Neuron (in vitro differentiated cells): ENCODE data around the gene MAPKAP1.

ENCODE experiments used
- H2AFZ ChIP-seq: one replicate; pipeline ENCODE4 v1.6.1; 2013; ENCODE audit warnings: low read depth, mild to moderate bottlenecking, inconsistent platforms, low read length, moderate library complexity
- H3K27me3 ChIP-seq: one replicate; pipeline ENCODE4 v1.6.1; 2013; ENCODE audit warnings: low read length; ENCODE audit not compliant: insufficient read depth
- H3K36me3 ChIP-seq: one replicate; pipeline ENCODE4 v1.6.1; 2013; ENCODE audit warnings: low read length; ENCODE audit not compliant: insufficient read depth
- H3K4me1 ChIP-seq: one replicate; pipeline ENCODE4 v1.6.1; 2013; ENCODE audit warnings: low read length; ENCODE audit not compliant: insufficient read depth
- H3K4me3 ChIP-seq: 2 replicates; pipeline ENCODE4 v1.5.1; 2013; ENCODE audit warnings: mild to moderate bottlenecking, low read length, moderate library complexity
- H3K9me3 ChIP-seq: one replicate; pipeline ENCODE4 v1.6.1; 2013; ENCODE audit warnings: low read length

MAPKAP1 gene

GRCh38 chr9:125425170-125425897 is 281.7 kb downstream of the MAPKAP1 start:
- Histone ChIP-seq H2AFZ (peak overlapping the region; percentile 2), H3K27me3 (no peaks in the 10 kb centered on the region), H3K36me3 (no peaks in the 10 kb centered on the region), H3K9me3 (no peaks in the 10 kb centered on the region), H3K4me3 (no peak overlapping the region), H3K4me1 (no peaks in the 10 kb centered on the region)

DNA sequence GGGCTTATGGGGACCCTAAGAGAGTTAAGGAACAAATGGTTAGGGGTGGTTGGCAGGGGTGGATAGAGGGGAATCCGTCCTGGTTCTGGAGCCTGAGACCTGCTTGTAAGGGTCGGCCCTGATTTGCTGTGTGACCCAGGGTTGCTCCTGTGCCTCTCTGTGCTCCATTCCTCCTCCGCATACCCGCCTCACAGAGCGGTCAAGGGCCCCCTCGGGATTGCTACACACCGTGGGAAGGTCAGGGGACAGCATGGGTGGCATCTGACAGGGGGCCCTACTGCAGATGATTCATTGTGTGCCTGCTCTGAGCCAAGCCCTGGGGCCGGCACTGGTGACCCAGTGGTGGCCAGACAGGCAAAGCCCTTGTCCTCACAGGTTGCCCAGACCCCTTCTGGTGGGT is 283.0 kb downstream of the MAPKAP1 start:
- Histone ChIP-seq H2AFZ (no peak overlapping the region), H3K4me1 (no peaks in the 10 kb centered on the region), H3K27me3 (no peaks in the 10 kb centered on the region), H3K9me3 (no peaks in the 10 kb centered on the region), H3K4me3 (no peak overlapping the region), H3K36me3 (no peaks in the 10 kb centered on the region)

DNA sequence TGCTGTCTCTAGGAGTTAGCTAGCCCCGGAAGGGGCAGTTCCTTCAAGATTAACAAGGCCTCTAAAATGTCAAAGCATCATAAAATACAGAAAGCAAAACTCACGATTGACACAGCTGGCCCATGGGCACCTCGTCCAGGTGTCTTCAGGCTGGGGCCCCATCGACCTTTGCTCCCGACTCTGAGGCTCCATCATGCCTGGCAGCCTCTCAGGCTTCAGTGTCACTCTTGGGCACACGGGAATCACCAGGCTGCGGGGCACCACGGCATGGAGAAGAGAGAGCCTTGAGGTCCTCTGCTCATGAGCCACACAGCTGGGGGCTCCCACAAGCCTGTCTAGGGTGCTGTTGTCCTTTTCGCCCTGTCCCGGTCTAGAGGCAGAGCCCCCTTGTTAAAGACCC is 284.2 kb downstream of the MAPKAP1 start:
- Histone ChIP-seq H3K4me1 (no peaks in the 10 kb centered on the region), H3K4me3 (no peak overlapping the region), H2AFZ (no peak overlapping the region), H3K27me3 (no peaks in the 10 kb centered on the region), H3K9me3 (no peaks in the 10 kb centered on the region), H3K36me3 (no peaks in the 10 kb centered on the region)

GRCh38 chr9:125421591-125422181 is 285.3 kb downstream of the MAPKAP1 start:
- Histone ChIP-seq H3K4me3 (no peak overlapping the region), H3K9me3 (no peaks in the 10 kb centered on the region), H3K4me1 (no peaks in the 10 kb centered on the region), H2AFZ (no peak overlapping the region), H3K27me3 (no peaks in the 10 kb centered on the region), H3K36me3 (no peaks in the 10 kb centered on the region)

- H2AFZ ChIP-seq = no peak overlapping the region
- H3K4me1 ChIP-seq = no peaks in the 10 kb centered on the region
- H3K27me3 ChIP-seq = no peaks in the 10 kb centered on the region
- no peak overlapping the region for H3K4me3 ChIP-seq
- H3K9me3 ChIP-seq = no peaks in the 10 kb centered on the region
- H3K36me3 ChIP-seq = no peaks in the 10 kb centered on the region
These were observed 285.8 kb downstream of the MAPKAP1 start for GRCh38 chr9:125421166-125421565.

GRCh38 chr9:125418404-125418803 is 288.6 kb downstream of the MAPKAP1 start:
- Histone ChIP-seq H3K27me3 (no peaks in the 10 kb centered on the region), H3K4me3 (no peak overlapping the region), H3K36me3 (no peaks in the 10 kb centered on the region), H3K4me1 (no peaks in the 10 kb centered on the region), H3K9me3 (no peaks in the 10 kb centered on the region), H2AFZ (no peak overlapping the region)

DNA sequence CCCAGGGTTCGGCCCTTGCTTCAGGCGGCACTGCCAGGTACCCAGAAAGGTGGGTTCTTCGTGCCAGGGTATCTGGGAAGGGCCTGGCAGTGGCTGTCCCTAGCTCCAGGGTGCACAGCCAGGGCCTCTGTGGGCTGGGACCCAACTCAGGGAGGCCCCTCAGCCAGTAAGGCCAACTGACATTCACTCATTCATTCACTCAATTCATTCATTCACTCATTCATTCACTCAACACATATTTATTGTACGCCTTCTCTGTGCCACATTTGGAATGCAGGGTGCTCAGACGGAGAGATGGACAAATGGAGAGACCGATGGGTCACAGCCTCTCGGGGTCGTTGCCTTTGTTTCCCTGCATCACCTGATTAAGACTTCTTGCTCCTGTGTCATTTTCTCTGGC is 290.5 kb downstream of the MAPKAP1 start:
- Histone ChIP-seq H3K27me3 (no peaks in the 10 kb centered on the region), H3K4me3 (no peak overlapping the region), H3K9me3 (no peaks in the 10 kb centered on the region), H3K4me1 (no peaks in the 10 kb centered on the region), H2AFZ (no peak overlapping the region), H3K36me3 (no peaks in the 10 kb centered on the region)

GRCh38 chr9:125415583-125416460 is 291.2 kb downstream of the MAPKAP1 start:
- Histone ChIP-seq H3K36me3 (no peaks in the 10 kb centered on the region), H3K9me3 (no peaks in the 10 kb centered on the region), H3K27me3 (no peaks in the 10 kb centered on the region), H3K4me3 (no peak overlapping the region), H2AFZ (no peak overlapping the region), H3K4me1 (no peaks in the 10 kb centered on the region)

DNA sequence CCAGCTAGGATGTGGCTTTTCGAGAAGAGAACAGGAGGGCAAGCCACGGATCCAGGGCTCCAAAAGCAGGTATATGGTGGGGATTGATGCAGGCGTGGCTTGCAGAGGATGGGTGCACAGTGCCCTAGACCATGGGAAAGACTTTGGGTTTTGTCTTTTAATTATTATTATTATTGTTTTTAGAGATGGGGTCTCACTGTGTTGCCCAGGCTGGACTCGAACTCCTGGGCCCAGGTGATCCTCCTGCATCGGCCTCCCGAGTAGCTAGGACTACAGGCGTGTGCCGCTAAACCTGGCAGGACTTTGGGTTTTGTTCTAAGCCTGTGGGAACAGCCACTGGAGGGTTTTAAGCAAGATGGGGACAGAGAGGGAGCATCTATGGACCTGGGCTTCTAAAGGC is 293.4 kb downstream of the MAPKAP1 start:
- Histone ChIP-seq H3K36me3 (no peaks in the 10 kb centered on the region), H3K27me3 (no peaks in the 10 kb centered on the region), H3K4me3 (no peak overlapping the region), H3K4me1 (no peaks in the 10 kb centered on the region), H2AFZ (no peak overlapping the region), H3K9me3 (no peaks in the 10 kb centered on the region)

- H3K4me3 ChIP-seq = no peak overlapping the region
- no peaks in the 10 kb centered on the region for H3K27me3 ChIP-seq
- H3K9me3 ChIP-seq = no peaks in the 10 kb centered on the region
- no peaks in the 10 kb centered on the region for H3K36me3 ChIP-seq
- no peak overlapping the region for H2AFZ ChIP-seq
- H3K4me1 ChIP-seq = peaks cover 4% of the 10 kb centered on the region
These were observed 294.8 kb downstream of the MAPKAP1 start for GRCh38 chr9:125412166-125412565.

GRCh38 chr9:125411171-125411756 is 295.7 kb downstream of the MAPKAP1 start:
- Histone ChIP-seq H3K36me3 (no peaks in the 10 kb centered on the region), H3K9me3 (no peaks in the 10 kb centered on the region), H3K4me3 (no peak overlapping the region), H2AFZ (no peak overlapping the region), H3K4me1 (peaks cover 4% of the 10 kb centered on the region), H3K27me3 (peaks cover 2% of the 10 kb centered on the region)

- Histone ChIP-seq H2AFZ (no peak overlapping the region), H3K36me3 (no peaks in the 10 kb centered on the region), H3K4me1 (peaks cover 4% of the 10 kb centered on the region), H3K9me3 (no peaks in the 10 kb centered on the region), H3K27me3 (peaks cover 2% of the 10 kb centered on the region), H3K4me3 (no peak overlapping the region)
These were observed 296.5 kb downstream of the MAPKAP1 start for GRCh38 chr9:125410522-125410894.
